Left kidney (tissue), 2 donors: ENCODE data around the gene TAS1R3. TPM values are rescaled to one million over a fixed set of nuclear protein-coding genes. Genes with fewer than 3 reads are reported as not detected.
A peak's percentile ranks its signal among the peaks of the same experiment; 100 is the strongest.

Experiments
- DNase-seq: peaks from one replicate; pipeline ENCODE4 v3.0.0-alpha.2; 2013
- polyA plus RNA-seq: library from polyadenylated mRNA; unstranded; fragments of 120-200 nt; gene quantifications from one replicate; pipeline ENCODE4 v1.2.1, GENCODE V29; 2013; ENCODE audit not compliant: insufficient read length

Gene TAS1R3
- polyA plus RNA-seq, 1 donor: 0.37 TPM

DNA sequence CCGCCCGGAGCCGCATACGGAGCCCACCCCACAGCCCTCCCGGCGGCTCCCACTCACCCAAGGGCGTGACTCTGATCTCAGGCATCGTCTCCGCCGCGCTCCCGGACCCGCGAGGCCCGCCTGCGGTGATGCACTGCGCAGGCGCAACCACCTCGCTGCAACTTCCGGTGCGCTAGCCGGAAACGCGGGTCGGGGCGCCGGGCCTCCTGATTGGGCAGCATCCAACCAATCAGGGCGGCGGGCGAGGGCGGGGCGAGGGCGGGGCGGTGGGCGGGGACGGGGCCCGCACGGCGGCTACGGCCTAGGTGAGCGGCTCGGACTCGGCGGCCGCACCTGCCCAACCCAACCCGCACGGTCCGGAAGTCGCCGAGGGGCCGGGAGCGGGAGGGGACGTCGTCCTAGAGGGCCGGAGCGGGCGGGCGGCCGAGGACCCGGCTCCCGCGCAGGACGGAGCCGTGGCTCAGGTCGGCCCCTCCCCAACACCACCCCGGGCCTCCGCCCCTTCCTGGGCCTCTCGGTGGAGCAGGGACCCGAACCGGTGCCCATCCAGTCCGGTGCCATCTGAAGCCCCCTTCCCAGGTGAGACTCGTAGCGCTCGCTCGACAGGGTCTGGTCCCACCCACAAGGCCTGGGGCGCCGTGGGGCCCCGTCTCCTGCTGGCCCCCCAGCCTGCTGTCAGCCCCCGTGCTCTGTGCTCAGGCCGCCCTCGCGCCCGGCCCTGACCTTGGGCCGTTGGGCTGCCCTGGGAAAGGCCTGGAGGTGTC, 6.4 kb upstream of the TAS1R3 start, which contains the start of the genes CPTP and INTS11:
Gene CPTP (plus strand): TSS at position 279 of the 764 bp plus-strand sequence. CDS start 2,109 bp downstream, outside the sequence.
Gene INTS11 (minus strand): TSS at position 137 of the 764 bp plus-strand sequence. CDS start 52 bp downstream, at position 85.
- peak; percentile 90 for DNase-seq

DNA sequence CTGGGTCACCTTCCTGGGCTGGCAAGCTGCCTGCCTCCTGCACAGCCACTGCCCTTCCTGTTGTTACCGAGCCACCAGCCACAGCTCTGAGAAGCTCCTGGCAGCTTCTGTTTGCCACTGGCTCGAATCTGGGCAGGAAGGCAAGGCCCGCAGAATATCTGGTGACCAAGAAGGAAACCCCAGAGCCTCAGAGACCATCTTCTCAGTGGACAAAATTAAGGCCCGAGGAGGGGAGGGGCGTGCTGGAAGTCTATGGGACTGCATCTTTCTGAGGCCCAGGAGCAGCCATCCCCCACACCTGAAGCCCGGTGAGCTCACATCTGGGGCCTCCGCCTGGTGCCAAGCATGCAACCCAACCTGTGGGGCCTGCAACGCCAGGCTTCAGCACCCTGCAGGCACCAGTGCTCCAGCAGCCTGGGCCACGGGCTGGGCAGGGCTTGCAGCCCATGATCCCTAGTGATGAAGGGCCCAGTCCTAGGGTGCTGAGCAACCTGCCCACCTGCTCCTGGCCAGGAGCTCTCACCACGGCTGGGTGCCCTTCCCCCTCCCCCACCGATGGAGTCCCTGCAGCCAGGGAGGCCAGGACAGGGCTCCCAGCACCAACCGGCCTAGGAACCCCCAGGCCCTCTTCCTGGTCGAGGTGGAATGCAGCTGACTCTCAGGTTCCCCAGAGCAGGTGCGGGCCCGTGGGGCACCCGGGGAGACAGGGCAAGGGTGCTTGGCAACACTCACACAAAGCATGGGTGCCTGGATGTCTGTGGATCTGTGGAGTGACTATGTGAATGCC, 5.6 kb upstream of the TAS1R3 start:
- no peak for DNase-seq

DNA sequence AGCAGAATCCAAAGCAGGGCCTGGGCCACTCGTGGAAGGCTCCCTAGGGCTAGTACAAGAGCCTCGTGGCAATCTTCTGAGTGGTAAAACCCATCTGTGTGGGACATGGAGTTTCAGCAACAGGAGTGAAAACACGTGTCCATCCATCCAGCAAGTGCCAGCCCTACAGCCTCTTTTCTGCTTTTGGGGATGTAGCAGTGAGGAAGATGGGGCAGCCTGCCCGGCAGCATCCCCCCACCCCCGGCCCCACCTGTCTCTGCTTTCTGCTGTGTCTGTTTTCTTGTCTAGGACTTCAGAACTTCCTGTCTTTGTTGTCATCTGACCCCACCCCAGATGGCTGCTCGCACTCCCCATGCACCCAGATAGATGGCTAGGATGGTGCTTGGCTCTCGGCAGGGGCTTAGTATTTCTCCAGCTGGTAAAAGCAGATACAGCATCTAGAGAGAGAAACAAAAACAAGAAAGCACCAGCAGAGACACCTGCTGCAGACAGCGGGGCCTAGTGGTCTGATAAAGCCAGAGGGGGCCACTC, 4.9 kb upstream of the TAS1R3 start:
- no peak for DNase-seq

DNA sequence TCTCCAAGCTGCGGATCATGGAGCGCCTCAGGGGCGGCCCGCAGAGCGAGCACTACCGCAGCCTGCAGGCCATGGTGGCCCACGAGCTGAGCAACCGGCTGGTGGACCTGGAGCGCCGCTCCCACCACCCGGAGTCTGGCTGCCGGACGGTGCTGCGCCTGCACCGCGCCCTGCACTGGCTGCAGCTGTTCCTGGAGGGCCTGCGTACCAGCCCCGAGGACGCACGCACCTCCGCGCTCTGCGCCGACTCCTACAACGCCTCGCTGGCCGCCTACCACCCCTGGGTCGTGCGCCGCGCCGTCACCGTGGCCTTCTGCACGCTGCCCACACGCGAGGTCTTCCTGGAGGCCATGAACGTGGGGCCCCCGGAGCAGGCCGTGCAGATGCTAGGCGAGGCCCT, 3.8 kb upstream of the TAS1R3 start:
- no peak for DNase-seq

DNA sequence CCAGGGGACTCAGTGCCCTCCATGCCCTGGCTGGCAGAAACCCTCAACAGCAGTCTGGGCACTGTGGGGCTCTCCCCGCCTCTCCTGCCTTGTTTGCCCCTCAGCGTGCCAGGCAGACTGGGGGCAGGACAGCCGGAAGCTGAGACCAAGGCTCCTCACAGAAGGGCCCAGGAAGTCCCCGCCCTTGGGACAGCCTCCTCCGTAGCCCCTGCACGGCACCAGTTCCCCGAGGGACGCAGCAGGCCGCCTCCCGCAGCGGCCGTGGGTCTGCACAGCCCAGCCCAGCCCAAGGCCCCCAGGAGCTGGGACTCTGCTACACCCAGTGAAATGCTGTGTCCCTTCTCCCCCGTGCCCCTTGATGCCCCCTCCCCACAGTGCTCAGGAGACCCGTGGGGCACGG, 2.8 kb upstream of the TAS1R3 start:
- no peak for DNase-seq

DNA sequence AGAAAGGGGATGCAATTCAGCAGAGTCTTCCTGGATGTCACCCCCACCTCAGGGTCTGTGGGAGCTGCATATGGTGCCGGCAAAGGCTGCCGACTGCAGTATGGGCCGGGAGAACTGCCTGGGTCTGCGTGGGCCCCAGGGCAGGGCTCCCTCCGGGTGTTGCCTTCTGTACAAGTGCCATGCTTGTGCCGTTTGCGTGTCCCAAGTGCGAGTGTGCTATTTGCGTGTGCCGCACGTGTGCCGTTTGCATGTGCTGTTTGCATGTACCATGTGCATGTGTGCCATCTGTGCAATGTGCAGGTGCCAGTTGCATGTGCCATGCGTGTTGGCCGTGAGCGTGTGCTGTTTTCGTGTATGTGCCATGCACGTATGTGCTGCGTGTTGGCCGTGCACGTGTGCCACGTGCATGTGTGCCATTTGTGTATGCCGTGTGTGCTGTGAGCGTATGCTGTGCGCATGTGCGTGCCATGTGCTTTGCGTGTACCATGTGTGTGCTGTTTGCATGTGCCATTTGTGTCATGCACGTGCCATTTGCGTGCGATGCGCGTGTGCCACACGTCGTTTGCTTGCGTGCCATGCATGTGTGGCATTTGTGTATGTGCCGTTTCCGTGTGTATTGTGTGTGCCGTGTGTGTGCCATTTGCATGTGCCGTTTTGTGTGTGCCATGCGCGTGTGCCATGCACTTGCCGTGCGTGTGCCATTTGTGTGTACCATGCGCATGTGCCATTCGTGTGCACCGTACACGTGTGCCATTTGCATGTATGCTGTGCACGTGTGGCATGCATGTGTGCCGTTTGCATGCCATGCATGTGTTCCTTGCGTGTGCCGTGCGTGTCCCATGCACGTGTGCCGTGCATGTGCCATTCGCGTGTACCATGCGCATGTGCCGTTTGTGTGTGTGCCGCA, 1.5 kb upstream of the TAS1R3 start:
- no peak for DNase-seq

DNA sequence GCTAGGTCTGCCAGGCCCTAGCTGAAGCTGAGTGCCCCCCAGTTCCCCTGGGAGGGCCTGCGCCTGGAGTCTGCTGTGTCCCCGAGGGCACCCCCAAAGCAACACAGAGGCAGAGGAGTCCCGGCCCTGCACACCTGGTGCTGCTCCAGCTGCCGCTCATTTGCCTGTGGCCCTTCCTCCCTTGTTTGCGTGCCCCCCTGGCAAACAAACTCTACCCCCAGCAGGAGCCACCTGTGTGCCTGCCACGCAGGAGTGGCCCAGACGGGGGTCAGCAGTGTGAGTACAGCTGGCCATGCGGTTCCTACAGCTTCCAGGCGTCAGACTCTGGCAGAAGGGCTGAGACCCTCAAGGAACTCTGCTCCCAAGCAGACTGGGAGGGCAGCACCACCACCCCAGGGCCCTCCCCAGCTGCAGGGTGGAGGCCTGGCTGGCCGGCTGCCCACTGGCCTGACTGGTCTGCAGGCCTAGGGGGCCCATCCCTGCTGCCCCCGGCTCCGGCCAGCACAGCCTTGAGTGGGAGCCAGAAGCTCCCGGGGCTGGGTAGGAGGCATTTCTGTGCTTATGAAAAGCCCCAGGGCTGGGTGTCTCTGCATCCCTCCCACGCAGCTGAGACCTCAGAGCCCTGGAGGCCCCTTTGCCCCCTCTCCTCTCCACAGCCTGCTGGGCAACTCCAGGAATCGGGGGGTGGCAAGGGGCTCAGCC, 563 bp upstream of the TAS1R3 start:
- DNase-seq: no peak

DNA sequence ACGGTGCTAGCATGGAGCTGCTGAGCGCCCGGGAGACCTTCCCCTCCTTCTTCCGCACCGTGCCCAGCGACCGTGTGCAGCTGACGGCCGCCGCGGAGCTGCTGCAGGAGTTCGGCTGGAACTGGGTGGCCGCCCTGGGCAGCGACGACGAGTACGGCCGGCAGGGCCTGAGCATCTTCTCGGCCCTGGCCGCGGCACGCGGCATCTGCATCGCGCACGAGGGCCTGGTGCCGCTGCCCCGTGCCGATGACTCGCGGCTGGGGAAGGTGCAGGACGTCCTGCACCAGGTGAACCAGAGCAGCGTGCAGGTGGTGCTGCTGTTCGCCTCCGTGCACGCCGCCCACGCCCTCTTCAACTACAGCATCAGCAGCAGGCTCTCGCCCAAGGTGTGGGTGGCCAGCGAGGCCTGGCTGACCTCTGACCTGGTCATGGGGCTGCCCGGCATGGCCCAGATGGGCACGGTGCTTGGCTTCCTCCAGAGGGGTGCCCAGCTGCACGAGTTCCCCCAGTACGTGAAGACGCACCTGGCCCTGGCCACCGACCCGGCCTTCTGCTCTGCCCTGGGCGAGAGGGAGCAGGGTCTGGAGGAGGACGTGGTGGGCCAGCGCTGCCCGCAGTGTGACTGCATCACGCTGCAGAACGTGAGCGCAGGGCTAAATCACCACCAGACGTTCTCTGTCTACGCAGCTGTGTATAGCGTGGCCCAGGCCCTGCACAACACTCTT, 1.1 kb downstream of the TAS1R3 start:
- DNase-seq: no peak

DNA sequence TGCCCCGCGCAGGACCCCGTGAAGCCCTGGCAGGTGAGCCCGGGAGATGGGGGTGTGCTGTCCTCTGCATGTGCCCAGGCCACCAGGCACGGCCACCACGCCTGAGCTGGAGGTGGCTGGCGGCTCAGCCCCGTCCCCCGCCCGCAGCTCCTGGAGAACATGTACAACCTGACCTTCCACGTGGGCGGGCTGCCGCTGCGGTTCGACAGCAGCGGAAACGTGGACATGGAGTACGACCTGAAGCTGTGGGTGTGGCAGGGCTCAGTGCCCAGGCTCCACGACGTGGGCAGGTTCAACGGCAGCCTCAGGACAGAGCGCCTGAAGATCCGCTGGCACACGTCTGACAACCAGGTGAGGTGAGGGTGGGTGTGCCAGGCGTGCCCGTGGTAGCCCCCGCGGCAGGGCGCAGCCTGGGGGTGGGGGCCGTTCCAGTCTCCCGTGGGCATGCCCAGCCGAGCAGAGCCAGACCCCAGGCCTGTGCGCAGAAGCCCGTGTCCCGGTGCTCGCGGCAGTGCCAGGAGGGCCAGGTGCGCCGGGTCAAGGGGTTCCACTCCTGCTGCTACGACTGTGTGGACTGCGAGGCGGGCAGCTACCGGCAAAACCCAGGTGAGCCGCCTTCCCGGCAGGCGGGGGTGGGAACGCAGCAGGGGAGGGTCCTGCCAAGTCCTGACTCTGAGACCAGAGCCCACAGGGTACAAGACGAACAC, 1.8 kb downstream of the TAS1R3 start:
- DNase-seq: no peak

DNA sequence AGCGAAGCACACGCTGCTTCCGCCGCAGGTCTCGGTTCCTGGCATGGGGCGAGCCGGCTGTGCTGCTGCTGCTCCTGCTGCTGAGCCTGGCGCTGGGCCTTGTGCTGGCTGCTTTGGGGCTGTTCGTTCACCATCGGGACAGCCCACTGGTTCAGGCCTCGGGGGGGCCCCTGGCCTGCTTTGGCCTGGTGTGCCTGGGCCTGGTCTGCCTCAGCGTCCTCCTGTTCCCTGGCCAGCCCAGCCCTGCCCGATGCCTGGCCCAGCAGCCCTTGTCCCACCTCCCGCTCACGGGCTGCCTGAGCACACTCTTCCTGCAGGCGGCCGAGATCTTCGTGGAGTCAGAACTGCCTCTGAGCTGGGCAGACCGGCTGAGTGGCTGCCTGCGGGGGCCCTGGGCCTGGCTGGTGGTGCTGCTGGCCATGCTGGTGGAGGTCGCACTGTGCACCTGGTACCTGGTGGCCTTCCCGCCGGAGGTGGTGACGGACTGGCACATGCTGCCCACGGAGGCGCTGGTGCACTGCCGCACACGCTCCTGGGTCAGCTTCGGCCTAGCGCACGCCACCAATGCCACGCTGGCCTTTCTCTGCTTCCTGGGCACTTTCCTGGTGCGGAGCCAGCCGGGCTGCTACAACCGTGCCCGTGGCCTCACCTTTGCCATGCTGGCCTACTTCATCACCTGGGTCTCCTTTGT, 2.6 kb downstream of the TAS1R3 start:
- no peak for DNase-seq

DNA sequence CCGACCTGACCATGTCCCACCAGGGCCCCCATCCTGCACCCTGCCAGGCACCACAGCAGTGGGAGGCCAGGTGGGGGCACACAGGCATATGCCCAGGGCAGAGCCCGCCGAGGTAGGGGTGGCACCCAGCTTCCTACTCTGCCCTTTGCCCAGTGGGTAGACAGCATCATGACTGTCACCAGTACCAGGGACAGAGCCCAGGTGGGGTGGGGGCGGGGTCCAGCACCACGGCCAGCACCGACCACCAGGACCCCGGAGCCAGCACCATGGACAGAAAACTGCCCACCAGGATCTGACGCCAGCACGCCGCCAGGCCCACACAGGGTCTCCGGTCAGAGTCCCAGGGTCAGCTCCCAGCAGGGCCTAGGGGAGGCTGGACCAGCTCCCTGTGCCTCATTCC, 3.8 kb downstream of the TAS1R3 start:
- no peak for DNase-seq

DNA sequence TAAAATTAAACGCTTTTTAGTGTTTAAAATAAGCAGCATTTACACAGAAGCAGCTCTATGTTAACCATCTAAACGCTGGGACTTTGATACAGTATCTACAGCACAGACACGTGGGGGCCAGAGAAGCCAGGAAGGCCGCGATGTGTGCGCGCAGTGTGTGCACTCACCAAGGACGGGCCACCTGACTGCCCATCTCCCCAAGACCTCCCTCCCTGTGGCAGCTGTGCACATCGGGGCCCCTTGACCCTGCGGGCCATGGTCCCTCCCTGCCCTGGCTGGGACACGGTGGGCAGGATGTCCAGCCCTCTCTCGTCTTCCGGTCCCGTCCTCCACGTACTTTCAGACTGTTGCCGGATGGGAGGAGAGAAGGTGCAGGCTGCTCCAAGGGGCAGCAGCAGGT, 4.2 kb downstream of the TAS1R3 start:
- no peak for DNase-seq

DNA sequence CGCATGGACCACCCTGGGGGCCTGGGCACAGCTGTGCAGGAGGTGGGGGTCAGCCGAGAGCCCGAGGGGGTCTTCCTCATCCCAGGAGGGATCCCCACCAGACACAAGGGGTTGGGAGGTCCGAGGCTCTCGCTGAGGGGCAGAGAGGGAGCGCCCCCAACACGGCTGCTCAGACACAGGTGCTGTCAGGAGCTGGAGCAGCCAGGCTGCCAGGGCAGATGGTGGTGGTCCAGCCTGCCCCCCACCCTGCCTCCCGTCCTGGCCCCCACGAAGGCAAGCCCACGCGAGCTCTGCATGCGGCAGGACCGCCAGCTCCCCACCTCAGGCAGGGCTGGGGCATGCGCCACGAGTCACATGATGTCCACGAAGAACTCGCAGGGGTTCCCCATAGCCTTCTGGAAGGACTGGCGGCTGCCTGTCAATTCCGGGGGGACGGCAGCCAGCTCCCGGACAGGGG, 4.7 kb downstream of the TAS1R3 start:
- no peak for DNase-seq

DNA sequence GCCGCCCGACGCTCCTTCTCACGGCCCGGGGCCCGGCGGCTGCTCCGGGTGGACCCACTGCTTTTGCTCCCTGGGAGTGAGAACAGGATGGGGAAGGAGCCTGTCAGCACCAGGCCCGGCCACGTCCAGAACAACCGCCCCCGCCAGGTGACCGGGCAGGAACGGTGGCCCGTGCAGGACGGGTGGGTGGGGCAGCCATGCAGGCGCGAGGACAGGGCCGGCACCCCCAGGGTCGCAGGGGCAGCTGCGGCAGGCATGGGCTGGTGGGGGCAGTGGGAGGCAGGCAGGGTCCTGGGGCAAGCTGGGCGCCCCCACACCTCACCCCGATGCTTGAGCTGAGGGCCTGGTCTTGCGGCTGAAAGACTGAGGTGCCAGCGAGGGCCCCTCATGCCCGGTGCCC, 5.4 kb downstream of the TAS1R3 start:
- DNase-seq: no peak

DNA sequence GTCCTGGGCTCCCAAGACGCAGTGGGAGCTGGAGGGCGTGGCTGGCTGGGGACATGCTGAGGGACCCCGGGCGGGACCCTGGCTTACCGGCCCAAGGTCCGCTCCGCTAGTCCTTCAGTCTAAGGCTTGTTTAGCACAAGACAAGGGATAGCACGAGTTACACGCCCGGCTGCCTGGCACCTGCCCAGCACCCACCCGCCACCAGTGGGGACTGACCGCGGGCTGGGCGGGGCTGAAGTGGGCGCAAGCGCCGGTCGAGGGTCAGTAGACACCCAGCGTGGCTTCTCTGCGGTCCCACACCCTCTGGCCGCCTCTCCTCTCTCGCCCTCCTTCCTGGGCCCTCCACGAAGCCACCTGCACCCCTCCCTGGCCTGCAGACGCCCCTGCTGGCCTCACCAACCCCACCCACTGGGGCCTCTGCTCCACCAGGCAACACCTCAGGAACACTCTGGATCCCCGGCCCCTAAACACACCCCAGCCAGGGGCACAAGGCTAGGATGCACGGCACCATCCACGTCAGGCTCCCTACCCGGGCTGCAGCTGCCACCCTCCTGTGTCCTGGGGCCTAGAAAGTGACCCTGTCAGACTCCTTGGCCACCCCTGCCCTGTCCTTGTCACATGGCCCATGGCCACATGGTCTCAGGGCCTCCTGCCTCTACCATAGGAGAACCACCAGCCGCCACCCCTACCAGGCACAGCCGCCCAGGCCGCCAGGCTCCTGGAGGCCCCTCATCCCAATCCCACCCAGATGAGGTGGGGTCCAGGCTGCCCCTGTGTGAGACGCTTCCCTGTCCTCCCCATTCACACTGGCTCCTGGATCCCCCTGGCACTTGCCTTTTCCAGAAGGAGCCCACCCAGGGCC, 6.1 kb downstream of the TAS1R3 start:
- DNase-seq: no peak

DNA sequence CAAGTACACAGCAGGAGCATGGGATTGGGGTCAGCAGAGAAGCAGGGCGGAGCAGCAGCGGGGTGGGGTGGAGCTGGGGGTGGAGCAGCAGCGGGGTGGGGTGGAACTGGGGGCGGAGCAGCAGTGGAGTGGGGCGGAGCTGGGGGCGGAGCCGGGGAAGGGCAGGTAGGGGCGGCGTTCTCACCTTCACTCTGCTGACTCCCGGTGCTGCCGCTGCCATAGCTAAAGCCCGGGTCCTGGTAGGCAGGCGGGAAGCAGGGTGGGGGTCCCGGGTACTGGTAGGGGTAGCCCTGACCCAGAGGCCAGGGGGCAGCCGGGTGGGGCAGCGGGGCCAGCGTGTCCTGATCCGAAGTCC, 6.7 kb downstream of the TAS1R3 start:
- no peak for DNase-seq

DNA sequence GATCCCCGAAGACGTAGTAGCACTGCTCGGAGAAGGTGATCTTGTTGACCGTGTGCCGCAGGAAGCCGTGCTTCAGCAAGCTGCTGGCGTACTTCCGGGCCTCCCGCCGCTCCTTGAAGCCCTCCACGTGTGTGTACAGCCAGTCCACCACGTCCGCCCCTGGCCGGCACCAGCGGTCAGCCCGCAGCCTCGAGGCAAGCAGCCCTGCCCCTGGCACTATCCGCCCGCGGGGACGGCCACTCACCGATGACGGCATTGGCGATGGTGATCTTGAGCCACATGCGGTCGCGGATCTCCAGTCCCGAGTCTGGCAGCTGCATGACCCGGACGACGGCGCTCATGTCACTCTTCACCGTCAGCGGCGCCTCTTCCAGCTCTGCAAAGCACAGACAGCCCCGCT, 7.2 kb downstream of the TAS1R3 start:
- DNase-seq: no peak

DNA sequence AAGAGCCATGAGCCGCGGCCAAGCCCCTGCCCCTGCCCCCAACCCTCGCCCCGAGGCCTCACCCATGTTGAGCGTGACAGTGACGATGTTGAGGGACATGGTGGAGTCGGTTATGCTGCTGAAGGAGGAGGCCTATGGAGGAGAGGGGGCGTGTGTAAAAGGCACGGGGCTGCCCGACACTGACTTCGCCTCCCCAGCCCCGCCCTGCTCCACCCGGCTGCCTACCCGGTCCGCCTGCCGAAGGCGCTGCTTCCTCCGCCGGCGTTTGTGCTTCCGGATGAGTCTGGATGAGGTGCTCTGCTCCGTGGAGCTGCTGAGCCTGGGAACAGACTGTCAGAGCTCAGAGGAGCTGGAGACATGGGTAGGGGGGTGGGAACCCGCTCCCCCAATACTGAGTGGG, 9.1 kb downstream of the TAS1R3 start:
- no peak for DNase-seq
